Left ventricle myocardium superior (tissue), 1 donor: ENCODE results near the gene CHAF1B. TPM values are rescaled to one million over a fixed set of nuclear protein-coding genes. Genes with fewer than 3 reads are reported as not detected.
A peak's percentile ranks its signal among the peaks of the same experiment; 100 is the strongest.
"Not testable (repeated sequence)": the region's sequence is repeated elsewhere in the genome, so short reads cannot be mapped to it uniquely, and the experiment has no call there.

Source experiments
- ATAC-seq: fragments of 200-7000 bp; cut with Tn5 transposase; one replicate; pipeline ENCODE4 v1.9.1; 2020; ENCODE audit warnings: mild to moderate bottlenecking, moderate library complexity
- DNase-seq: peaks from one replicate; pipeline ENCODE4 v3.0.0-alpha.2; 2020
- intact Hi-C: fragments of 100-400 bp; cut with micrococcal nuclease; formaldehyde crosslinking; loops from one replicate; pipeline ENCODE4 v1.11.0; 2022
- total RNA-seq: library from RNA; stranded (reverse); fragmentation: NEBNext Ultra II Directional; extraction: Animal tissue kit (Norgen Biotek cat#: 25700); gene quantifications from one replicate; pipeline ENCODE4 v1.2.1, GENCODE V29; 2021
- donor health status: DM: no; HTN: yes; CAD: no; lungs with severe emphysema.

The CHAF1B gene
- total RNA-seq, 1 donor from 2014 or later, result 0.52 TPM

GRCh38 chr21:36384885-36385232 is 333 bp upstream of the CHAF1B start:
- DNase-seq, result no peak
- intact Hi-C loops, result no loop called here

GRCh38 chr21:36386031-36386642 is 945 bp downstream of the CHAF1B start:
- DNase-seq (no peak), ATAC-seq (no peak)
- intact Hi-C loops, result no loop called here

More at GRCh38 chr21:36384885-36385232, 333 bp upstream of the CHAF1B start:
- no peak for ATAC-seq

- ATAC-seq (no peak), DNase-seq (no peak)
- intact Hi-C loops, result no loop called here
Observed at GRCh38 chr21:36388096-36388495, 2.9 kb downstream of the CHAF1B start.

- intact Hi-C loops, result no loop called here
- no peak for ATAC-seq
- no peak for DNase-seq
Observed at GRCh38 chr21:36388835-36389234, 3.6 kb downstream of the CHAF1B start.

GRCh38 chr21:36391649-36392048 is 6.5 kb downstream of the CHAF1B start:
- intact Hi-C loops, ATAC-seq, DNase-seq: not testable (repeated sequence)

- DNase-seq, result no peak
- ATAC-seq, result no peak
- intact Hi-C loops, result no loop called here
Observed at GRCh38 chr21:36395353-36396111, 10.3 kb downstream of the CHAF1B start.

- intact Hi-C loops, result no loop called here
- ATAC-seq (no peak), DNase-seq (no peak)
Observed at GRCh38 chr21:36396325-36396724, 11.1 kb downstream of the CHAF1B start.

- ATAC-seq, result no peak
- DNase-seq, result no peak
- intact Hi-C loops, result no loop called here
Observed at GRCh38 chr21:36396971-36397370, 11.8 kb downstream of the CHAF1B start.

- intact Hi-C loops, result no loop called here
- no peak for ATAC-seq
- DNase-seq, result no peak
Observed at GRCh38 chr21:36397606-36398005, 12.4 kb downstream of the CHAF1B start.

- ATAC-seq, DNase-seq, intact Hi-C loops: not testable (repeated sequence)
Observed at GRCh38 chr21:36399736-36400135, 14.5 kb downstream of the CHAF1B start.

- intact Hi-C loops, result no loop called here
- DNase-seq, result no peak
- ATAC-seq, result no peak
Observed at GRCh38 chr21:36400719-36401118, 15.5 kb downstream of the CHAF1B start.

GRCh38 chr21:36402339-36402738 is 17.1 kb downstream of the CHAF1B start:
- ATAC-seq (no peak), DNase-seq (no peak)
- intact Hi-C loops, result no loop called here

GRCh38 chr21:36403713-36404112 is 18.5 kb downstream of the CHAF1B start:
- intact Hi-C loops, result no loop called here
- DNase-seq, result no peak
- no peak for ATAC-seq

GRCh38 chr21:36408568-36408967 is 23.4 kb downstream of the CHAF1B start:
- DNase-seq (no peak), ATAC-seq (no peak)
- intact Hi-C loops, result no loop called here

- DNase-seq (no peak), ATAC-seq (no peak)
- intact Hi-C loops, result no loop called here
Observed at GRCh38 chr21:36411301-36411700, 26.1 kb downstream of the CHAF1B start.

- DNase-seq (no peak), ATAC-seq (no peak)
- intact Hi-C loops, result no loop called here
Observed at GRCh38 chr21:36412916-36413315, 27.7 kb downstream of the CHAF1B start.

GRCh38 chr21:36415375-36415774 is 30.2 kb downstream of the CHAF1B start:
- ATAC-seq, result no peak
- intact Hi-C loops, result no loop called here
- DNase-seq, result no peak

- intact Hi-C loops, result no loop called here
- no peak for DNase-seq
- ATAC-seq, result no peak
Observed at GRCh38 chr21:36419241-36419640, 34.0 kb downstream of the CHAF1B start.

- intact Hi-C loops, result no loop called here
- ATAC-seq, result peak; percentile 94
Observed at GRCh38 chr21:36419996-36420395, 34.8 kb downstream of the CHAF1B start.

GRCh38 chr21:36420571-36421339 is 35.6 kb downstream of the CHAF1B start:
- ATAC-seq, result no peak
- no peak for DNase-seq
- intact Hi-C loops, result no loop called here

More at GRCh38 chr21:36419996-36420395, 34.8 kb downstream of the CHAF1B start:
- peak; percentile 75 for DNase-seq
